ENCODE results near the gene BCAS3.

- no peak for TF ChIP-seq CTCF (IDR thresholded peaks at IDR 0.05; ENCODE audit: insufficient read depth, low read depth, low read length)
- TF ChIP-seq EZH2 (IDR thresholded peaks at IDR 0.05; ENCODE audit: insufficient read depth, low read length): no peak
Measured at GRCh38 chr17:61302953-61303816, 625.5 kb downstream of the BCAS3 start.
